Globus pallidus (tissue), 1 donor: ENCODE measurements around the gene NUCB2.

ENCODE experiments used
- DNase-seq: peaks from one replicate; pipeline ENCODE4 v3.0.0-alpha.2; 2015; ENCODE audit warnings: low spot score

The NUCB2 gene

DNA sequence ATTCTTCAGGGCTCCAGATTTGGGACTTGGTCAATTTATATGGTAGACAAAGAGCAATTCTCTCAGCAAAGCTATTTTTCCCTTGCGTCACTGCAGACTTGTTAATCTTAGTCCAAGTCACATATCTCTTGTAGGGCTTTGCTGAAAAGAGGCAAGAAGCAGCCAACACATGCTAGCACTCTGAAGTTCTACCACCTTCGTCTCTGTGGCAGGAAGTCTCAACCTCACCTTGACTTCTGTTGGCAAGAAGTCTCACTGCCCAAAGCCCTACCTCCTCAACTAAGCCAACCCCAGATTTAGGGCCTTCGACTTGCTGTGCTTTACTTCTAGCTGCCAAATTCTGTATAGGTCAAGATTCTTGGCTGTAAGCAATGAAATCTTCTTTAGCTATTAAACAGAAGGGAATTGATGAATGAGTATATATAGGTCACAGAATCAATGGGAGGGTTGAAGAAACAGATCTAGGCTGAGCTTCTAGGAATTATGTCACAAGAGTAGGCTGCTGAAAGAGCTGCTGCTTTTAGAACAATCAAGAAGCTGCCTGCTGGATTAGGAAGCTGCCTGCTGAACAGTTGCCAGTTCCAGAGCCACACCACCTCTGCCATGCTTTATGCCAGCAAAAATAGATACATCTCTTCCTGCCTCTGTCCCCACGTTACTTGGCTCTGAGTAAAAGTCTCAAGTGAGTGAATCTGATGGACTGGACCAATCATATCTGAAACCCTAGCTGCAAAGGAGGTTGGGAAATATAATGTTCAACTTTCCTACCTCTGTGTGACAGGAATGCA is 57.5 kb downstream of the NUCB2 start:
- DNase-seq = no peak

DNA sequence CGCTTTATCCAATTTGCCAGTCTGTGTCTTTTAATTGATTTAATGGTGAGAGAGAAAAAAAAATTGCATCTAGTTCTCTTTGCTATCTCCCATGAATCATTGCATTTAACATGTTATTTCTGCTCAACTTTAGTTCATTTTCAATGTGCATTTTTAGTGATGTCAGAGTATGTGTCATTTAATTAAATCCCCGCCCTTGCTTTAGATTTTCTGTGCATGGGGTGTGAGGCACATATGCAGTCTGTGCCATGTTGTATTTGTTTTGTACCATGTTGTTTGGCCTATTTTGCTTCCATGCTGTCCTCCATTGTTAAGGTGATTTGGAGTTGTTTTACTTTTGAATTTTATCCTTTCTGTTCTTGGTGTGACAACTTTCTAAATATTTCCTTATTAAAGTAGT is 66.7 kb downstream of the NUCB2 start:
- no peak for DNase-seq

DNA sequence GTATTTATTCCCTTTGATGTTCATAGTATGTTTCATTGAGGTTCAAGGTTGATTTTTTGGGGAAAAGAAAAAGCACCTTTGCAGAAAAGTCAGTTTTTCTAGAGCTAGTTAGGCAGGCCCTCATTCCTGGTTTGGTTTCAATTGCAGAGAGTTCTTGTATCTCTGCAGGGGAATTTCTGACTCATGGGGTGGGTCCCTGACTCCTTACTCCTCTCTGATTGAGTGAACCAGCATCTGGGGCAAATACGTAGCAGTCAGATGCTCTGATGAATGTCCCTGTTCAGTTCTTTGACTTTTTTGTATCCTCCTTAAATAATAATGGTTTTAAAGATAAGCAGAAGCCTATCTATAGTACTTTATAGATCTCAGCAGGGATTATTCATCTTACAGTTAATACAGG is 67.4 kb downstream of the NUCB2 start:
- no peak for DNase-seq

DNA sequence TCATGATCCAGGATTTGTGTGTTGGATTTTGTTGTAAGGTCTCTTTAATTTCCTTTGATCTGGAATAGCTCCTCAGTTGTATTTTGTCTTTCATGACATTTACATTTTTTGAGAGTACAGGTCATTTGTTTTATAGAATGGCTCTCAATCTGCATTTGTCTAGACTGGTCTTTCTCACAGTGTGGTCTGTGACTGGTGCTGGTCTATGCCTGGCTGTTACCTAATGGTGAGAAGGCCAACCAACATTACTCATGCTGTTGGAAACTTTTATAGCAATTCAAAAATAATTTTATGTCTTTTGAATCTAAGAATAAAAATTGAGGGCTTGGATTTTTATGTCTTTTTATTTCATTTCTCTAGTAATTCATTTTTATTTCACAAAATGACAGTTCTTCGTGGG is 71.1 kb downstream of the NUCB2 start:
- no peak for DNase-seq

DNA sequence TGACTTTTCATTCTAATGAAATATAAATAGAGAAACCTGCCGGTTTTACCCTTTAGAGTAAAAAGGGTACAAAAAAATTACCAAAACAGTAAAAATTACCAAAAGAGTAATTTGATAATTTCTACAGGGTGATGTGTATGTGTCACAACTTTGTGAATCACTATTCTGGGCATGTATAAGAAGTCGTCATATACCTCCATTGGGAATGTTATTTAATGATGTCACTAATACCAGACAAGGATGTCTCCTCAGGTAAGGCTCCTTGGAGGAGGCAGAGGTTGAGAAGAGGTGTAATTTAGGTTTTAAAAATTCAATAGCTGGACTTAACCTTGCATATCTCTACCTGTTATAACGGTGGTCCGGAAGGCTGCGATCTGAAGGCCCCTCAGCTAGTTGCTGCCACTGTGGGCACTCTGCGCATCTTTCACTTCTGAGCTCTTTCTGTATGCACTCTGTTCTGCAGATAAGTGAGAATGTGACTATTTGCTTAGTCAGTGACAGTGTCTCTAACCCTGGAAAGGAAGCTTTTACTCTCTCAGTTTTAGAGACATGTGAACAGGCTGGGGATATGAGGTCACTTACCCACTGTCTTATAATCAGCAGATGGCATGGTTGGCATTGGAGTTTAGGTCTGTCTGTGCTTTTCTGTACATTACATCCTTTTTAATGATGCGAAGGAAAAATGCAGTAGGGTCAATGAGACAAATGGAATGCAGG is 74.1 kb downstream of the NUCB2 start:
- DNase-seq = no peak

DNA sequence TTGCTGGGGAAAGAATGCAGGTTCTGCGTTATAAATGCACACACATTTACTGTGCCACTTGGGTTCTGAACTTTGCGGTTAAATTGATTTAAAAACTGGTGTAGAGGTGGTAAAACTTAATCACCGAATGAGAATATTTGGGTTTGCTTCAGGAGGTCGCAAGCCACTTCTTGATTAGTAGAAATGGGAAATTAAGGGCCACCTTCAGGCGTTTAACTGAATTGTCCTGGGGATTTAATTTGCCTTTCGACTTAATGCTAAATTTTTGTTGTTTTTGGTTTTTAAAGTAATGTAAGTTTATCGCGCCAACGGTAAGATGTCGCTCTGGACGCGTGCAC is 74.6 kb downstream of the NUCB2 start:
- no peak for DNase-seq

DNA sequence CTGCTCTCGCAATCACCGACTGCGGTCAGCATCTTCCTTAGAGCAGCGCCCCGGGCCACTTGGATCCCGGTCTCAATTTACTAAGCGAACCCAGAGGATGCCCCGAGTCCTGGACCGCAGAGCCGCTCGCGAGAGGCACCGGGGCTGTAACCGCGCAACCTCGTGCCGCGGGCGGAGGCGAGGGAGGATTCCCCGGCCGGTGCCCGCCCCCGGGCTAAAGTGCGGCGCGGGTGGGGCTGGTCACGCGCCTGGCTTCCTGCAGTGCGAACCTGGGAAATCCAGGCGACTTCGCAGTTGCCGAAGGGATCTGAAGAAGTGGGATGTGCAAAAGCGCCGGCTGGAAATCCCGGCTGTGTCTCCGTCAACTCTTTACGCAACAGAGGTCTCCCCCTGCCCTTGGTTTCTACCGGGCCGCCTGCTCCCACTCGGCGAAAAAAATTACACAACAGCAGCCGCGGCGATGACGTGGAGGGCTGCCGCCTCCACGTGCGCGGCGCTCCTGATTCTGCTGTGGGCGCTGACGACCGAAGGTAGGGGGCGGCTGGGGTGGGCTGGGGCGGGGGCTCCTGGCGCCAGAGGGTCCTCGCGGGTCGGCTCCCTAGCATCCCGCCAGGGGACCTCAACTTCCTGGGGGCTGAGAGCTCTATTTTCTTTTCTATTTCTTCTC is 75.1 kb downstream of the NUCB2 start, which contains the start of gene NCR3LG1:
NCR3LG1 (plus strand) TSS at position 291 of the 667 bp plus-strand sequence; CDS start at position 461, 170 bp downstream.
- peak; percentile 23 for DNase-seq

DNA sequence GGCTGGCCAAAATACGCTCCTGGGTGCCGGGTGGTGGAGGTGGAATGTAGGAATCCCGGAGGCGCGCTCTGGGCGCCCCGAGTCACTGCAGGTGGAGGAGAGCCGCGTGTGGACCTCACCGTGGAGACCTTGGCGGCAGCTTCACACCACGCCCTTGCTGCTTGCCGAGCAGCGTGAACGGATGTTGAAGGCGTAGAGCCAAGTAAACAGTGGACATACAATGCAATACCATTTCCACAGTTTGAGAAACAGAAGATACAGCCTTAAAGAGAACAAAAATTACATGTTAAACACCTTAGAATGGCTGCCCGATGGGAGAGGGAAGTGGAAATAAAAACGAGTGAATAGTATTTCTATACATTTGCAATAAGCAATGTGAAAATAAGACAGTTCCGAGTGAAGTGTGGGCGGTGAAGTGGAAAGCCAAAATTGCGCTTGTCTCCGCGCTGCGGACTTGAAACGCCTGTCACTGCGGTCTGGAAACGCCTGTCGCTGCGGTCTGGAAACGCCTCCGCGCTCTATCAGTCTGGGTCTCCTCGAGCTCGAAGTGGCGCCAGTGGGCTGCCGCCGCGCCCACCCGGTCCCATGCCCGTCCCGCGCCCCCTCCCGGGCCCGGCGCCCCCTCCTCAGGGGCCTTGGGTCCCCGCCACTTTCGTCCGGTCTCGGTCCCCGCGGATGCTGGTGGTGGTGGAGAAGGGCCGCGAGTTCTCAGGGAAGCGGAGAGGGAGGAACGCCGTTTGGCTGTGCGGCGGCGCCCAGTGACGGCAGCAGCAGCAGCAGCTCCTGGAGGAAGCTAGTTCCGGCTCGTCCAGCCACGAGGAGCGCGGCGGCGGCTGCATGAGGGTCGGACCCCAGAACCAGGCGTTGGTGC is 76.6 kb downstream of the NUCB2 start:
- peak; percentile 50 for DNase-seq

DNA sequence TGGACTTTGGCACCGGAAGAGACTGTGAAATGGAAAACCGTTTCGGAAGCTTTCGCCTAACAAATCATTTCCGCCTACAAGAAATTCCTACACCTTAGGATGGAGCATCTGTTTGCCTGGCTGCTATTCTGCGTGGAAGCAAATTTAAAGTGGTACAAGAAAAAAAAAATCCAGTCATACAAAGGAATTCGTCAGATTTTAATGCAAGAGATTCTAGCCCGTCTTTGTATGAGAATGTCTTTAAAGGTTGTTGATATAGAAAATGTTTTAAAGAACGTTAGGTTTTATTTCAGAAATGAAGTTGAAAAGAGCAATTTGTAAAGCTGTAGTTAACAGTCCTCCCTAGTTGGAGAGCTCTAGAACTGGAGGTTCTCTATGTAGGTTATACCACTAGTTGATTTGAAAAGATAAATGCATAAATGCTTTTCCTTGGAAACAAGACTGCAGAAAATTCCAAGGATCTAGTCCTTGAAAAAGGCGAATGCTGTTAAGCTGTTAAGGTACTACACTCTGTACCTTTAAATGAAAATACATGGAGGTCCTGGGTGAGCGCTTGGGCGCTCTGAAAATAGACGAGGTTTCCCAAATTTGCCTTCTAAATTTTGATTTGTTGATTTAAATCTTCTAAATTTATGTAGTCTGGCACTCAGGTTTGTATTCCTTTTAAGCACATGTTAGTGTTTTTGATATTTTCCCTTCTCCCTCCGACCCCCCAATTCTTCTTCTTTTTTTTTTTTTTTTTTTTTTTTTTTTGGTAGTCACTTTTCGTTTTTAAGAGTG is 77.5 kb downstream of the NUCB2 start:
- DNase-seq = no peak

DNA sequence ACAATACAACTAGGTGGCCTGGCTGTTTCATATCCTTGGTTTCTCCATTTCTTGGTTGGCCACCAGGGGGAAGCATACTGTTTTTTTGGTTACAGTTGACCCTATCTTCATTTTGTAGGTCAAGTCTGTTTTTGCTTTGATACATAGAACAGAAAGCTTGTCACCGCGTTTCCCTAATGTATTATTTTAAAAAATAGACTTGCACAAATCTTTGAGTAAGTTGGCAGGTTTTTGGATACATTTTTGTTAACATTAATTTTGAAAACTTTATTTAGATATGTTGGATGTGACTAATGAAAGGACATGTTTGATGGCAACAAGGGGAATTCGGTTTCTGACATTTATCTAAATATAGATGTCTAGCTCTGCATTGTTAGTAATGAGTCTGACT is 78.1 kb downstream of the NUCB2 start:
- DNase-seq = peak; percentile 67

DNA sequence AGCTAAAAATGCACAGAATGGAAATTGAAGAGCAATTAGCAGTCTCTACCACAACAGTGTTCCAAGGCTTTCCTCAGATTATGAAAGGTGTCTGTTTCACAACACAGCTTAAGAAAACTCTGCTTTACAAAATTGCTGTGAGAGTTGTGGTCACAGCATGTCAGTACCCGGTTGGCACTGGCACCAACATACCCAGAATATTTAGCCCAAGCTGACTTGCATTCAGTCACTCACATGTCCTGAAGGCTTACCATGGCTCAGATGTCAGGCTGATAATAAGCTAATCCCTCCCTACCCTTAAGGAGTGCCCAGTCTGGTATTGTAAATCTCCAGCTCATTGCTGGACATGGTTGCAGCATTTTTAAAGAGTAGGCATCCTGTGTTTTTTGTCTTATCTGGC is 90.0 kb downstream of the NUCB2 start:
- no peak for DNase-seq

DNA sequence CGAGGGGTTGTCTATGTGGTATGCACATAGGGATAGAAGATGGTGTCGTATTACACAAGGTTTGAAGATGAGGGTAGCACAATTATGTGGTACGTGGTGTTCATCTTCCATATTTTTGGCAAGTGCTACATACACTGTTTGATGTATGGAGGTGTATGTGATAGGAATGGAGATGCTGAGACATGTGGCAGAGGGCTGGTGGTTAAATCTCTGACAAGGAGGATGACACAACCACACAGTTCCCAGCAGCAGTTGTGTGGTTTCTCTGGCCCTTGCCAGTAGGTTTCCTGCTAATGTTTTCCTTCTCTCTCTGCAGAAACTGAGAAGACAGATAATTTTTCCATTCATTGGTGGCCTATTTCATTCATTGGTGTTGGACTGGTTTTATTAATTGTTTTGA is 92.0 kb downstream of the NUCB2 start:
- DNase-seq = no peak

DNA sequence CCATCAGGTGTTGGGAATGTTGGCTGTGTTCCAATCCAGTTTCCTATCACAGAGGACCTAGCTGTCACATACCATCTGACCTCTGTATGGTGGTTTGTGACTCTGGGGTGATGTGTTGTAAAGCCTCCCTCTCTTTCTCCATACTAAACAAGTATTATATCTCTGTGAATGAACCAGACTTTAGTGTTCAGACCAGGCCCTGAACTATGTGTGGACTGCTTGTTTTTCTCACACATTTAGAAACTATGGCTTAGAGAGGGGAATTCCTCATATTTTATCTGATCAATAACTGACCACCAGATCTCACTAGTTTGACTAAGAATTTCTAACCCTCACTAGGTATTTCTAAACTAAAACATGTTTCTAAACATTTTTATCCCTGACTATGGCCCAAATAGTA is 92.6 kb downstream of the NUCB2 start:
- DNase-seq = no peak

DNA sequence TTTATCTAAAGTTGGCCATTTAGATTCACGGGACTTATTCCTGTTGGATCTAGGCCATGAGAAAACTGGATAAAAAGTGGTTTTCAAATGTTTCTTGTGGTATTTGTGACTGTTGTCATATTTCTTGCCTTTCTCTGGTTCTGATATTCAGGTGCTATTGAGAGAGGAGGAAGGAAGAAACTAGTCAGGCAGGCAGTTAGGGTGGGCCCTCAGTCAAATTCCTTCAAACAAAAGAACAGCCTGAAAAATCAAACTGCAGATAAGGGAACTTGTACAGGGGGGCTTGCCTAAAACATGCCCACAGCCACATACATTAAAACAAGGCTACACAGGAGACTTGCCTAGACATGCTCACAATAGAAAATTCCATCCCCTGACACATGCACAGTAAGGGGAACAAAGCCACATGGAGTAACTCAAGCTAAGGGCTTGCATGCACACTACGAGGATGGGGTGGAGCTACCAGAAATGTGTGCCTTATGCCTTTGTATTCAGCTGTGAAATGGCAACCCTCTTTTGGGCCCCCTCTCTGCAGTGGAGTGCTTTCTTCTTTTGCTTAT is 93.2 kb downstream of the NUCB2 start:
- DNase-seq = no peak

DNA sequence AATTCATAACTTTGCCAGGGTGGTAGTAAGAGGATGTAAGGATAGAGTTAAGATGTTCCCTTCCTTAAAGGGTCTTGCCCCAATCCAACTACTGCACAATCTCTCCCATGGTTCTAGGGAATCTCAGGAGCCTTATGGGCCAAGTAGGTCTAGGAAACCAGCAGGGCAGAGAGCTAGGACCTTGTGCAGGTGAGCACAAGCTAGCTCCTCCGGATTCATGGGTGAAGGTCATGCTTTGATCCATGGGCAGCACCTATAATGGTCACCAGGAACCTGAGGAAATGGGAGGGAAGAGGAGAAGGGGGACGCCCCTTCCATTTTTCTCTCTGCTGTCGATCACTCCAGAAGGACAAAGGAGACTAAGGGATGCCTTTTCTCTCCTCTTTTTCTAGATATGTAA is 95.1 kb downstream of the NUCB2 start:
- DNase-seq = no peak

DNA sequence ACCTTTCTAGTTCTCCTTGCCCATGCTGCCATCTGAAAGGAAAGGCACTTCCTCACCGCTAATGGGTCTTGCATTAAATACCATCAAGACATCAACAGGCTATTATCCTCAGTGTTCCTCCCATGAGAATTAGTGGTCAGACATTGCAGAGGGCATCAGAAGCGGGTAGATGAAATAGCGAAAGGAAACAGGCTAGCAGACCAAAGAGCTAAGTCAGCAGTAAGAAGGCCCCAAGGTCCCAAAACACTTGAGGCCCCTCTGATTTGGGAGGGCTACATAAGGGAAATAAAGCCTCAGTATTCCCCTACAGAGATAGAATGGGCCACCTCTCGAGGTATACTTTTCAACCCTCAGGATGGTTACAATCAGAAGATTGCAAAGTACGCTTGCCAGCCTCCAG is 99.0 kb downstream of the NUCB2 start:
- DNase-seq = no peak

DNA sequence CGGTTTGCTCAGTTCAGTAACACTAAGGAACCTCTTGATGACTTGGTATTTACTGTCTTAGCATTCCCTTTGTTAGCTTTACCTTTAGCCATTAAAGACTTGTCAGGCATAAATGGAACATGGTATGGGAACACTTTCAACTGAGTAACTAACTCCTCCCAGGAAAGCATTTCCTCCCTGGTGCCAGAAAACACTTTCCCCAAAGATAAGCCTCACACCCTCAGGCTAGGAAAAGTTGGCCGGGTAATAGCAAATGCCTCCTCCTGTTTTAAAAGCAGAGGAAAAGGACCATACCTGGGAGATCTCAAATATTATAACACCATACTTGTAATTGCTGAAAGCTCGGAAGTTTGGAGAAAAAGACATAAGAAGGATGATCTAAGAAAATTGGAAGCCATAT is 100.0 kb downstream of the NUCB2 start:
- DNase-seq = no peak

DNA sequence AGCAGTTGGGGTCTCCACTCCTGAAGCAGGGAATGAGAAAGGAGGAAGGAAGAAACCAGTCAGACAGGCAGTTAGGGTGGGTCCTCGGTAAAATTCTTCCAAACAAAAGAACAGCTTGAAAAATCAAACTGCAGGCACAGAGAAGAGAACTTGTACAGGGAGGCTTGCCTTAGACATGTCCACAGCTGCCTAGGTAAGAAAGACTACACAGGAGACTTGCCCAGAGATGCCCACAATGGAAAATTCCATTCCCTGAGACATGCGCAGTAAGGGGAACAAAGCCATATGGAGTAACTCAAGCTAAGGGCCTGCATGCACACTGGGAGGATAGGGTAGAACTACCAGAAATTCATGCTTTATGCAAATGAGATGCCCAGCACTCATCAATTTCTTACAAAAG is 102.1 kb downstream of the NUCB2 start:
- no peak for DNase-seq

DNA sequence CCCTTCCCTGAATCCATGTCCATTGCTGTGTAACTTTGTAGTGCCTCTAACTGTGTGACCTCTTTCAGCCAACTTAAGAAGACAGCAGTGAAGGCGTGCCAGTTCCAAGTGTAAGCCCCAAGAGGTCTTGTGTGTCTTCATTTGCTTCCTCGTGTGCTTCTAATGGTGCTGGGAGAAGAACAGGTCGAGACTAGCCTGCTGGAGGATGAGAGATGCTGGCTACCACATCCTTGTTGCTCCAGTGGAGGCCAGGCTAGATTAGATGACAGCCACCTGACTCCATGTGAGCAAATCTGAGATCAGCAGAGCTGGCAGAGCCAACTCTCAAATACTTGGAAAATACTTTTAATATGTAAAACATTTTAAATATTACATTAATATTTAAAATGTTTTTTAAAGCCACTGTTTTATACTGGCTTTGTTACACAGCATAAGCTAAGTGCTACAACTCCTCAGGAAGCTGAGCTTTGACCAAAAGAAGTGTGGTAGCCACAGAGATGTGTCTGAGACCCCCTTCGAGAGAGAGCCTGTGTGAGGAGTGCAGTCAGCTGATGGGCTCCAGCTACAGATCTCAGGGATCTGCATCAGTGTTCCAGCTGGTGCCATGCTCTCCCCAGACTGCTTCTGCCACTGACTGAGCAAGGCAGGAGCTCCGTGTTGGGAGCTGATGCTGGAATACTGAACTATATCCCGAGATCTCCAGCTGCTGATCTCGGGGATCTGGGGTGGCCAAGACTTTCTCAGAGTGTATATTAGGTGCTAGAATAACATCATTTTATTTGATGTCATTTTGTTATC is 103.0 kb downstream of the NUCB2 start:
- DNase-seq = no peak

DNA sequence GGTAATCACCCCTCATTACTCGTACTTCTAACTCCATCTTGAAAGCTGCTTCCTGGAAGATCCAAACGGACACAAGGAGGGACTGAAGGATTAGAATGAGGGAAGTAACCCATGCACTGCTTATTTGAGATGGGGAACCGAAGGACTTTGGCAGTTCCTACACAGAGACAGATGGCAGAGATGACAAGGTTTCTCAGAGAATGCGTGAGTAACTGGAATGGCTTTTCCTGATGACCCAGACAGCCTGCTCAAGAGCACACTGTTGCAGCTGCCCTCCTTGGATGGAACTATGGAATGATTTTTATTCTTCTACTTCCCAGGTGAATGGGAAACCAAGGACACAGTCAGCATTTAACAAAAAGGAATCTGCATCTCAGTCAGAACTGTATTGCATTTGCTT is 104.6 kb downstream of the NUCB2 start:
- DNase-seq = no peak
